CD14-positive monocyte (primary cell): Measurements from ENCODE around the gene ARG1. TPM values are rescaled to one million over a fixed set of nuclear protein-coding genes. Genes with fewer than 3 reads are reported as not detected.

Source experiments
- DNase-seq, 3 donors: peaks; one replicate each; pipeline ENCODE4 v3.0.0-alpha.2; 2011 to 2022
- H2AFZ ChIP-seq: 2 replicates; pipeline ENCODE4 v1.6.0; 2012; ENCODE audit warnings: mild to moderate bottlenecking, low read depth, low read length, inconsistent platforms; ENCODE audit not compliant: insufficient read depth, poor library complexity, severe bottlenecking
- H3K27ac ChIP-seq, 2 donors: 1 replicate in 1 of 2; 2 replicates in 1 of 2; pipeline ENCODE4 v1.5.1; 2012 to 2013; ENCODE audit warnings: low read length in 2 of 2, control low read depth in 1 of 2, inconsistent platforms in 1 of 2, low read depth in 1 of 2, mild to moderate bottlenecking in 1 of 2
- H3K27me3 ChIP-seq, 2 donors: one replicate each; pipeline versions ENCODE4 v1.6.0 to v1.6.1; 2011 to 2013; ENCODE audit warnings: low read length in 2 of 2; ENCODE audit not compliant: control insufficient read depth in 2 of 2, insufficient read depth in 2 of 2
- H3K36me3 ChIP-seq, 2 donors: replicated peaks in 1 of 2; 1 replicate in 1 of 2; 2 replicates in 1 of 2; pipeline versions ENCODE4 v1.5.1 to v1.6.1; 2012 to 2013; ENCODE audit warnings: low read length in 2 of 2, control low read depth in 1 of 2, inconsistent platforms in 1 of 2, mild to moderate bottlenecking in 1 of 2; ENCODE audit not compliant: insufficient read depth in 2 of 2, control insufficient read depth in 1 of 2
- H3K4me1 ChIP-seq, 2 donors: 1 replicate in 1 of 2; 2 replicates in 1 of 2; pipeline versions ENCODE4 v1.5.1 to v1.6.1; 2012 to 2013; ENCODE audit warnings: low read length in 2 of 2, control low read depth in 1 of 2, inconsistent platforms in 1 of 2, mild to moderate bottlenecking in 1 of 2, moderate library complexity in 1 of 2; ENCODE audit not compliant: insufficient read depth in 2 of 2, control insufficient read depth in 1 of 2
- H3K4me2 ChIP-seq: replicated peaks from 2 replicates; pipeline ENCODE3; 2012; ENCODE audit warnings: low read length, moderate library complexity, mild to moderate bottlenecking; ENCODE audit not compliant: poor library complexity, severe bottlenecking; ENCODE audit errors: extremely low read depth
- H3K4me3 ChIP-seq, 3 experiments: fragments of 200-600 bp in 1 of 3; sonication (generic) in 1 of 3; replicated peaks in 1 of 3; 1 replicate in 2 of 3; 2 replicates in 1 of 3; pipeline ENCODE4 v1.5.1; 2011 to 2013; ENCODE audit warnings: low read length in 3 of 3, mild to moderate bottlenecking in 3 of 3, control low read depth in 2 of 3, low read depth in 2 of 3, inconsistent platforms in 1 of 3, moderate library complexity in 1 of 3
- H3K79me2 ChIP-seq: 2 replicates; pipeline ENCODE4 v1.6.0; 2012; ENCODE audit warnings: mild to moderate bottlenecking, control low read depth, inconsistent platforms, low read length, moderate library complexity; ENCODE audit not compliant: insufficient read depth
- H3K9ac ChIP-seq: 2 replicates; pipeline ENCODE4 v1.6.0; 2017; ENCODE audit warnings: low read length, mild to moderate bottlenecking; ENCODE audit not compliant: insufficient read depth, poor library complexity, severe bottlenecking
- H3K9me3 ChIP-seq, 2 donors: replicated peaks in 1 of 2; 1 replicate in 1 of 2; 2 replicates in 1 of 2; pipeline versions ENCODE4 v1.5.1 to v1.6.1; 2012 to 2013; ENCODE audit warnings: low read length in 2 of 2, control low read depth in 1 of 2; ENCODE audit not compliant: control insufficient read depth in 1 of 2, insufficient read depth in 1 of 2
- H4K20me1 ChIP-seq: 2 replicates; pipeline ENCODE4 v1.6.0; 2012; ENCODE audit warnings: mild to moderate bottlenecking, low read length, control low read depth, moderate library complexity; ENCODE audit not compliant: insufficient read depth
- H3K27ac Mint-ChIP-seq, 7 donors: one replicate each; pipeline ENCODE4 v1.8.0; 2020; ENCODE audit warnings: mild to moderate bottlenecking in 7 of 7, mixed read lengths in 7 of 7, moderate library complexity in 6 of 7, inconsistent platforms in 2 of 7
- H3K27me3 Mint-ChIP-seq, 3 donors: one replicate each; pipeline ENCODE4 v1.8.0; 2021 to 2022; ENCODE audit warnings: low read depth in 3 of 3, mild to moderate bottlenecking in 3 of 3, mixed read lengths in 3 of 3, moderate library complexity in 3 of 3, inconsistent platforms in 1 of 3
- H3K36me3 Mint-ChIP-seq, 2 donors: one replicate each; pipeline ENCODE4 v1.8.0; 2020; ENCODE audit warnings: mixed read lengths in 2 of 2, inconsistent platforms in 1 of 2, mild to moderate bottlenecking in 1 of 2
- H3K4me1 Mint-ChIP-seq: one replicate; pipeline ENCODE4 v1.8.0; 2020; ENCODE audit warnings: mild to moderate bottlenecking, mixed read lengths
- H3K4me3 Mint-ChIP-seq, 2 donors: one replicate each; pipeline ENCODE4 v1.8.0; 2020; ENCODE audit warnings: mild to moderate bottlenecking in 2 of 2, mixed read lengths in 2 of 2, moderate library complexity in 1 of 2
- H3K9me3 Mint-ChIP-seq, 7 donors: one replicate each; pipeline ENCODE4 v1.8.0; 2020 to 2022; ENCODE audit warnings: mixed read lengths in 7 of 7, mild to moderate bottlenecking in 6 of 7, moderate library complexity in 6 of 7, inconsistent platforms in 2 of 7
- WGBS: methylation state at CpG from one replicate; pipeline ENCODE4 v1.1.5; 2013; ENCODE audit warnings: missing lambda C conversion rate; ENCODE audit not compliant: insufficient coverage; 5-methylcytosine and 5-hydroxymethylcytosine counted together
- intact Hi-C, 2 donors: fragments of 100-400 bp; cut with micrococcal nuclease; formaldehyde crosslinking; loops; one replicate each; pipeline versions ENCODE4 v1.15.0 to v1.15.1; 2023
- polyA plus RNA-seq, 3 donors: library from polyadenylated mRNA; depleted of rRNA in 1 of 3; unstranded in 2 of 3; stranded (reverse) in 1 of 3; fragments of 300-500 nt in 2 of 3; fragments of >200 nt in 1 of 3; fragmentation: Illumina TruSeq in 2 of 3; gene quantifications; 1 replicate in 2 of 3; 2 replicates in 1 of 3; pipeline ENCODE4 v1.2.3, GENCODE V29; 2012 to 2021
- TF ChIP-seq, protein P1 (sequence below): fragments of 200-600 bp; IDR thresholded peaks from one replicate; pipeline ENCODE4 v1.8.0; 2022; ENCODE audit warnings: antibody characterized with exemption, mild to moderate bottlenecking

ARG1 gene
- polyA plus RNA-seq, 3 donors = not detected

DNA sequence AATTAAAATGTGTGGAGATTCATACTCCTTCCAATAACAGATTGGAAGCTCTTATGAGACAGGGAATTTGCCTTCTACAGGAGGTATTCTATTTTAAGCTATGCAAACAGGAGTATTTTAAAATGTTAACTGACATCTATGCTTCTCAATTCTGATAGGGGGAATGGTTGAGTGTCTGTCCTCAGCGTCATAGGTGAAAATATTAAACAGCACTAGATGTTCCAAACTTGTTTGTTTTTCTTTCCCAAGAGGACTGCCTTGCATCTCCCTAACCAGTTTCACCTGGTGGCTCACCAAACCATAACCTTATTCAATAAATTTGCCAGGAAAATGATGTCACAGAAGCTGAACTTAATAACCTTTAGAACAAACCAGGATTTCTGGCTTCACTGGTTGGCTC, 24.6 kb upstream of the ARG1 start:
- no peak overlapping the region for H3K27ac Mint-ChIP-seq
- intact Hi-C loops = no loop called here
- H3K4me3 Mint-ChIP-seq = no peak overlapping the region
- no peak for DNase-seq
- no CpG with 5 or more reads among the region's 1 CpG for WGBS
- no peaks in the 10 kb centered on the region for H3K4me1 ChIP-seq
- peaks cover 0 to 3% (median 1%) of the 10 kb centered on the region in 3 donors for H3K27me3 Mint-ChIP-seq
- H3K4me2 ChIP-seq = no peak overlapping the region
- H3K36me3 Mint-ChIP-seq = no peaks in the 10 kb centered on the region
- no peaks in the 10 kb centered on the region for H3K36me3 ChIP-seq
- H4K20me1 ChIP-seq = no peaks in the 10 kb centered on the region
- peaks cover 0 to 2% (median 0%) of the 10 kb centered on the region in 7 donors for H3K9me3 Mint-ChIP-seq
- no peaks in the 10 kb centered on the region for H3K79me2 ChIP-seq
- no peak overlapping the region for H3K4me3 ChIP-seq
- TF ChIP-seq, protein P1, sequence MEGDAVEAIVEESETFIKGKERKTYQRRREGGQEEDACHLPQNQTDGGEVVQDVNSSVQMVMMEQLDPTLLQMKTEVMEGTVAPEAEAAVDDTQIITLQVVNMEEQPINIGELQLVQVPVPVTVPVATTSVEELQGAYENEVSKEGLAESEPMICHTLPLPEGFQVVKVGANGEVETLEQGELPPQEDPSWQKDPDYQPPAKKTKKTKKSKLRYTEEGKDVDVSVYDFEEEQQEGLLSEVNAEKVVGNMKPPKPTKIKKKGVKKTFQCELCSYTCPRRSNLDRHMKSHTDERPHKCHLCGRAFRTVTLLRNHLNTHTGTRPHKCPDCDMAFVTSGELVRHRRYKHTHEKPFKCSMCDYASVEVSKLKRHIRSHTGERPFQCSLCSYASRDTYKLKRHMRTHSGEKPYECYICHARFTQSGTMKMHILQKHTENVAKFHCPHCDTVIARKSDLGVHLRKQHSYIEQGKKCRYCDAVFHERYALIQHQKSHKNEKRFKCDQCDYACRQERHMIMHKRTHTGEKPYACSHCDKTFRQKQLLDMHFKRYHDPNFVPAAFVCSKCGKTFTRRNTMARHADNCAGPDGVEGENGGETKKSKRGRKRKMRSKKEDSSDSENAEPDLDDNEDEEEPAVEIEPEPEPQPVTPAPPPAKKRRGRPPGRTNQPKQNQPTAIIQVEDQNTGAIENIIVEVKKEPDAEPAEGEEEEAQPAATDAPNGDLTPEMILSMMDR = no peak
- no peak overlapping the region for H2AFZ ChIP-seq
- H3K27ac ChIP-seq = no peak overlapping the region
- H3K9me3 ChIP-seq = no peaks in the 10 kb centered on the region
- no peak overlapping the region for H3K9ac ChIP-seq
- H3K27me3 ChIP-seq = no peaks in the 10 kb centered on the region
- H3K4me1 Mint-ChIP-seq = no peaks in the 10 kb centered on the region

DNA sequence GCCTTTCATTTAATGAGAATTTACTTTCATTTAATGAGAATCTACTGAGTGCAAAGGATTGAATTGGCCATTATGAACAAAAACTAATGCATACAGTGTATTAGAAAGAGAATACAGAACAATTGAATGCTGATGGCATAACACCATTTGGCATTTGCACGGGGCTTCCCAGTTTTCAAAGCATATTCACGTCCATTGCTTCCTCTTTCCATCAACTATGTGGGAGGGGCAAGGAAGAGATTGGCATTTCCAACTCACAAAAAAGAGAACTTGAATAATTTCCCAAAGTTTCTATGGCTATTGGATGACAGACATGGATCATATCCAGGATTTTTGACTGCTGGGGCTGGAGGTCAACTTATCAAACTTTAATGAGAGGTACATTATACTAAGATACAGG, 23.2 kb upstream of the ARG1 start:
- Histone ChIP-seq H3K4me2 (no peak overlapping the region), H2AFZ (no peak overlapping the region), H3K9me3 (no peaks in the 10 kb centered on the region), H4K20me1 (no peaks in the 10 kb centered on the region), H3K4me3 (no peak overlapping the region), H3K27ac (no peak overlapping the region), H3K9ac (no peak overlapping the region), H3K79me2 (no peaks in the 10 kb centered on the region), H3K4me1 (no peaks in the 10 kb centered on the region), H3K27me3 (no peaks in the 10 kb centered on the region), H3K36me3 (no peaks in the 10 kb centered on the region)
- no peaks in the 10 kb centered on the region for H3K4me1 Mint-ChIP-seq
- peaks cover 0 to 2% (median 0%) of the 10 kb centered on the region in 7 donors for H3K9me3 Mint-ChIP-seq
- no peak for DNase-seq
- WGBS = no CpG with 5 or more reads among the region's 2 CpGs
- H3K4me3 Mint-ChIP-seq = no peak overlapping the region
- TF ChIP-seq, protein P1 = no peak
- H3K27me3 Mint-ChIP-seq = peaks cover 0 to 3% (median 0%) of the 10 kb centered on the region in 3 donors
- H3K27ac Mint-ChIP-seq = no peak overlapping the region
- H3K36me3 Mint-ChIP-seq = no peaks in the 10 kb centered on the region
- intact Hi-C loops = no loop called here
